GM21576 (cell line): ENCODE results near the gene YLPM1.
A peak's percentile ranks its signal among the peaks of the same experiment; 100 is the strongest.

ENCODE experiments used
- ATAC-seq: cut with Tn5 transposase; IDR thresholded peaks from one replicate; pipeline ENCODE4 v1.9.1; 2021; ENCODE audit warnings: mild to moderate bottlenecking, moderate library complexity; ENCODE audit not compliant: unreplicated experiment

The YLPM1 gene

DNA sequence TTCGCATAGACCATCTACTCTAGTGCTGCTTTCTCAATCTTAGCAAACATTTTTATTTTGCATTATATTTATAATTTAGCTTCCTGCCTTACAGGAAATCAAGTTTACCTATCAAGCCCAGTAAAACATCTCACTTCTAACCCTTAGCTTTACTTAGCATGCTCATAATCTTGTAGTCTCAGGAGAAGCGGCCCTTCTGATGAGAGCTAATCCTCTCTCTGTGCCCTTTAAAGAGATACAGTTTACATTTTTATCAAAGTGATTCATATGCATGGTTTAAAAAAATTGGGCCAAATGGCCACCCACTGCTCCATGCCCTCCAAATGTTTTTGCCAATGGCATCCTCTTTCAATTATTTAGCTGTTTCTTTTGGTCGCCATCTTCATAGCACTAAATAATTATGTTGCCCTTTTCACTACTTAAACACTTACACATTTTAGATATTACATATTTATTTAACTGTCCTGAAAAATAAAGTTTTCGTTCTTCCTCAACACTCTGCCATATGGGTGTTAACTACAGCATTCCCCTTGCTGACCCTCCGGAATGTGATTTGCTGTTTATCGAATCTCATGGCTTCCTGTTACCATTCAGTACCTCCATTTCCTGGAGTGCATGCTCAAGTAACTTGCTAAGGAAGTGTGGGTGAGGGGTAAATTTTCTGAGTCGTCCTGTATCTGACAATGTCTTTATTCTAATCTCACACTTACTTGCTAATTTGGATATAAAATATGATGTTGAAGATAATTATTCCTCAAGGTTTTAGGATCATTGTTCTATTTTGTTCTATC, 29.3 kb downstream of the YLPM1 start:
- ATAC-seq: no peak

DNA sequence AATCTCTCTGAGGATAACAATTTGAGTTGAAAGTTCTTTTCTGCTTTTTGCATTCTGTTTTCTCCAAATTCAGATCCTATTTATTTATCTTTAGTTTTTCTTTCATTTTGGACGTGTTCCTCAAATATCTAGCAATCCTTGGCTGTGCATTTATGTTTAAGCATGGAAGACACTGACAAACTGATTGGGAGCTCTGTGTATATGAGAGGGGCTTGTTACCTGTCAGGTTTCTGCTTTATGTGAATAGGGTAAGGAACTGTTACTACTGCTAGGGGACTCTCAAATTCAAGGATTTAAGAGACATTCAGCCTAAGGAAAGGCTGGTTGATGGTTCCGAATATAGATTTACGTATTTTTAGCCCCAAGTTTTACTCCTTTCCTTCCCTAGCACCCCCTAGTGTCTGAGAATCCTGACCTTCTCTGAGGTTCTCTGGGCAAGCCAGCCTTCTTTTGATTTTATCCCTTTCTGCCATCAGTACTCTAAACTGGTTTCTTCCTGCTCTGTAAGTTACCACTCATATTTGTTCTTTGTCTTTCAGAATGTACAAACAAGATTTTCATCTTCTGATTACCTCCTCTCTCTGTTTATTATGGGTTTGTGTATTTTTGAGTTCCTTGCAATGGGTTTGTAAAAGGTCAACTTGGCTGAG, 30.5 kb downstream of the YLPM1 start:
- no peak for ATAC-seq

DNA sequence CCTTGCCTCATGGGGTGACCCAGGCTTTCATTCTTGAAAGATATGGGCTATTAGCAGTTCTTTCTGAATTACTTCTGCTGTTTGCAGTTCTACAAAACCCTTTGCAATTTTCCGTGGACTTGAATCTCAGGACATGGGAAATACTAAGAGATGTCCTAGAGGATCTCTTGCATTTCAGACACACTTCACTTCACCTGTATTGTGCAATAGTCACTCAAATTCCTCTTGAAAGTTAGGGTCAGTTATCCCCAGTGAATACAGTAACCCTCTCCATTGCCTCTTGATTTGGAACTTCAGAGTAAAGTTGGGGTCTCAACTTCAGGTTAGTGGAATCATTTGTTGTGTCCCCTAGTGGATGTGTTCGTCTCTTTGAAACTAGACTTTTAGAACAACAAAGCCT, 31.8 kb downstream of the YLPM1 start:
- no peak for ATAC-seq

DNA sequence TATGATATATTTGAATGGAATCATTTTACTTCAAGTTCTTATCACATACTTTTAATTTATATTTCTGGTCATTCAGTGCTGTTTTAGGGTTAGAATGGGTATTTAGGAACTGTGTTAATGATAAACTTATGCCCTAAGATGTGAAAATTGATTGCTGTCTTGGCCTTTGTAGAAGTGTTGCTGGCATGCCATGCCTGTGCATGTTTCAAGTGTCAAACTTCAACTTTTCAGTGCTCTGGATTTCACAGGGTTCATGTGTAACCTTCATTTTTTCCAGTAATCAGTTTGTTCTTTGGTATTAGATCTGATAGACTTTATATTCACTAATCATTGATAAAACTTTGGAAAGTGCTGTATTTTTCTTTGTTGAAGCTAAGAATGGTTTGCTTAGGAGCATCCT, 36.6 kb downstream of the YLPM1 start:
- no peak for ATAC-seq

DNA sequence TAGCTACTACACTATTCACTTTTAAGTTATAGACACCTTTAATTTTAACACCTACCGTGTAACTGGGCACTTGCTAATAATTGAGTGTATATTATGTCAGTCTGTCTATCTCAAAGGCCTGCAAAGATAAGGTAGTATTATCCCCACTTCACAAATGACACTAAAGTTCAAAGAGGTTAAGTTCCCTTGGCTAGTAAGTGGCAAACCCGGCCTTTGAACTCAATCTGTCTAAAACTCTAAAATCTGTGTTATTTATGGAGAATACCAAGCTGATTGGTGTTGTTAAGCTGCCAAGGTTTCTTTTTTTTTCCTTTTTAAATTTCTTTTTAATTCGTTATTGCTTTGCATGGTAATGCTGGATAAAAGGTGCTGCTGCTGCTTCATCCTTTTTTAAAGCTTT, 37.7 kb downstream of the YLPM1 start:
- no peak for ATAC-seq

DNA sequence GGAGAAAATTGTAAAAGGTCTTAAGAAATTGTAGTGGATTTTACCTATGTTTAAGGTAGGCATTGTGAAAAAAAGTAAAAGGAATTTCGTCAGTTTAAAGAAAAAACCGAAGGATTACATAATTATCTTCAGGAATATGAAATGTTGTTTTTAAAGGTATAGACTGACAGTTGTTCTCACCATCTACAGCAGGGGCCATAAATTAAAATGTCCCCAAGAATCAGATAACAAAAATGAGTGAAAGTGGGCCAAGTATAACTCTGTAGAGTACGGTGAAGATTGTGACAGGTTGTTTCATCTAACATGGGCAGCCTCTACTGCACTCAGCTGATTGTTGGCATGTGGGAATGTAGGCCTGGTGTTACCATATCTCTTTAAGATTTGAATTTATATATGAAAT, 38.3 kb downstream of the YLPM1 start:
- no peak for ATAC-seq

DNA sequence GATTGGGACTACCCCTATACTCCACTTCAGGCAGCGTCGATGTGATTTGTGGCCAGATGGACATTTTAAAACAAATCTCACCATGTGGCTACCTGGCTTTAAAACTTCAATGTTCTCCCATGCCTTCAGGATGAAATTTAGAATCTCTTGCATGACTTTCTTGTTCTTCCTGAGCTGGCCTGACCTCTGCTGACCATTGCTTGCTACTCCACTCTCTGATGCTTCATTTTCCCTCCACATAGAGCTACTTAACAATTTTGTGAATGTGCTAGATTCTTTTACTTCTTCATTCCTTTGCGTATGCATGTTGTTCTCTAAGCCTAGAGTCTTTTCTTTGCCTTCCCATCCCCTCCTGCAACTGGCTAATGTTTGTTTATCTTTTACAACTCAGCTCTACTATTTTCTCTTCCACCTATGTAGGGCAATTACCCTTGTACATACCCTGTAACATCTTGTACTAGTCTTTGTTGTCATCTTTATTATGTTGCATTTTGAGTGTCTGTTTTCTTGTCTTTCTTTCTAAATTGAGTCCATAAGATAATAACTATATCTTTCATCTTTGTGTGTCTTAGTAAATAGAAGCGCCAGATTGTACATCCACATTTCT, 41.2 kb downstream of the YLPM1 start:
- no peak for ATAC-seq

DNA sequence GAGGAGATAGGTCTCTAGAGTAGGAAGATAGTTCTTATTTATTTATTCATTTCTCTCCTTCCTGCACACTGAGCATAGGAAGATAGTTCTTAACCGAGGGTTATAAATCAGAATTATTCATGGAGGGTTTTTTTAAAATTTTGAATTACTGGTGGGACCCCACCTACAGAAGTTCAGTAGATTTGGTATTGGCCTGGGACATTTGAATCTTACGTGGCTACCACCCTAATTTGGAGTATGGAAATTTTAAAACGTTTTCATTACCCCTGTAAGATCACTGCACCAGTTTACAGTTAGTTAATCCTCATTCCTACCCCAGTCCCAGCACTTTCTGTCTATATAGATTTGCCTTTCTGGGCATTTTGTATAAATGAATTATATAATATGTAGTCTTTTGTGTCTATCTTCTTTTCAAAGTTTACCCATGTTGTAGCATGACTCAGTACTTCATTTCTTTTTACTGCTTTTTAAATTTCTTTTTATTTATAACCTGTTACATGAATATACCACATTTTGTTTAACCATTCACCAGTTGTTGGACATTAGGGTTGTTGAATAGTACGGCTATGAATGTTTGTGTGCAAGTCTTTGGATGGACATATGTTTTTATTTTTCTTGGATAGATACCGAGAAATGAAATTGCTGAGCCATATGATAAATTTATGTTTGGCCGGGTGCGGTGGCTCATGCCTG, 44.9 kb downstream of the YLPM1 start:
- no peak for ATAC-seq

DNA sequence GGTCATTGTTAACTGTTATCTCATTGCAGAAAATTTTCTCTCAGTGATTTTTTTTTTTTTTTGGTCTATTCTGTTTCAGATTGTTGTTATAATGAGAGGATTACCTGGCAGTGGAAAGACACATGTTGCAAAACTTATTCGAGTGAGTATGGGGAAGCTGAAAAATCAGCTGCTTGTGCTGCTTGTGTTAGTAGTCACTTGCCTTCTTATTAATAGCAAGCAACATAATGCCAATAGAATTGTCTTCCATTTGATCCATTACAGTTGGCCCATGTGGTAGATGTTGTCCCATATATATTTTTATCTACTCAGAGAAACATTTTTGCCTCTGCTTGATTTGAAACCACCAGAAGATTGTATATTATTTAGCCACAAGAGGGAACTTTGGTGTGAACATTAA, 53.0 kb downstream of the YLPM1 start:
- no peak for ATAC-seq

DNA sequence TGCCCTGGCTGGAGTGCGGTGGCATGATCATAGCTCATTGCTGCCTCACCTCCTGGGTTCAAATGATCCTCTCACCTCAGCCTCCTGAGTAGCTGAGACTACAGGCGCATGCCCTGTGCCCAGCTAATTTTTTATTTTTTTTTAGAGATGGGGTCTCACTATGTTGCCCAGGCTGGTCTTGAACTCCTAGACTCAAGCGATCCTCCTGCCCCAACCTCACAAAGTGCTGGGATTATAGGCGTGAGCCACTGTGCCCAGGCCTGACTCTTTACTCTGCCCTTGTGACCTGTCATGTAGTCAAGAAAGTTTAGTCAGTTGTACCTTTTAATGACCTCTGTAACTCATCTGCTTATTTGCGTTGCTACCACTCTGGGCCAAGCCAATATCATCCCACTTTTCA, 57.2 kb downstream of the YLPM1 start:
- ATAC-seq: no peak

DNA sequence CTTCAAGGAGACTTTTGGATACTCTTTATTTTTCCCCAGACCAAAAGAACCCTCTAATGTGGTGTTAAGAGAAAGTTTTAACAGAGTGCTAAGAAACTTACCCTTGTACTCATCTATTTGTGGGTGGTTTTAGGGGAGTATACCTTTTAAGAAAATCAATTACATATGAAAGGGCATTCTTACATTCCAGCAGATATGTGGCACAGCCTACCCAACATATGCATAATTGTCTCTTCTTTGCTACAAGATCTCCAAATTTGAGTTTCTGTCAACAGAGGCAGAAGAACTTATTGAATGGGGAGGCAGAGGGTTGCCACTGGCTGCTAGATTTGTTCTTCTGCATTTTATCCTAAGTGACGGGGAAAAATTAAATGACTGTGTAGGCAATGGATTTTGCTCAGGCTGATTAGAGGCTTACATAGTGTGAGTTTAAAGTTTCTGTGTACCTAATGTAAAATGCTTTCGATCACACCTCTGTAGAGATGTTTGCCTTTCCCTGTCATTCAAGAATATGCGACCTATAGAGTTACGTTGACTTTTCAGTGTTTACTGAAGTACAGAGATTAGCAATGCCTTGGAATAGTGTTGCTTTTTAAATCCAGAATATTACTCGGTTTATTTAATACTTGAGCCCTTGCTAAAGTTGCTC, 58.3 kb downstream of the YLPM1 start:
- no peak for ATAC-seq

DNA sequence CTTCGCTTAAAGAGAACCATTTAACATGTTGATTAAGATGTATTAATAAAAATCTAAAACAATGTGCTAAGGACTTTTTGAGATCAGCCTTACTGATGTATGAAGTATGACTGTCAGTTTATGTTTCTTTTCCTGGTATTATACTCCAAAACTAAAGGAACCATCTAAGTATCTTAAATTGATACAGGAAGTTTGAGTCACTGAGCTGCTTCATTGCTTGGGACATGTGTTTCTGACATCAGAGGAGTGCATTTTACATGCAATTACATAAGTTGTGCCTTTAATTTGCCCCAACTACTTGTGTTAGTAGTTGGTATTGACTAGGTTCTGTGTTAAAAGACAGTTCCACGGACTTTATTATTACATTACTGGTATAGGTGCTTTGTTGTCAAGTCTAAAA, 61.9 kb downstream of the YLPM1 start:
- no peak for ATAC-seq

DNA sequence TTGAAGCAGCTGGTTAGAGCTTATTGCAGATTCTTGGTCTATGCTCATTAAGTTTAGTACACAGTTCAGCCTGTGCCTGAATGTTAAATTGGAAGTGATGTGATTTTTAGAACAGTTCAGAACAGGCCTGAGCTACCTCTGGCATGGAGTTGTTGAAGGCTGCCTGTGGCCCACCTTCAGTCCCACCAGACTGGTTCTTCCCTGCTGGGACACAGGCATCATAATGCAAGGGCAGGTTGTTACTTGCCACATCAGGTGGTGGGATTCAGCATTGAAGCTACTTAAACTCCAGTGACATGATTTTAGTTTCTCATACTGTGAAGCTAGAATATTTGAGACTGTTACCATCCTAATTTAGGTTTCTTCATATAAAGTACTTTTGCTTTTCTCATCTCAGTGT, 63.5 kb downstream of the YLPM1 start:
- ATAC-seq: no peak

DNA sequence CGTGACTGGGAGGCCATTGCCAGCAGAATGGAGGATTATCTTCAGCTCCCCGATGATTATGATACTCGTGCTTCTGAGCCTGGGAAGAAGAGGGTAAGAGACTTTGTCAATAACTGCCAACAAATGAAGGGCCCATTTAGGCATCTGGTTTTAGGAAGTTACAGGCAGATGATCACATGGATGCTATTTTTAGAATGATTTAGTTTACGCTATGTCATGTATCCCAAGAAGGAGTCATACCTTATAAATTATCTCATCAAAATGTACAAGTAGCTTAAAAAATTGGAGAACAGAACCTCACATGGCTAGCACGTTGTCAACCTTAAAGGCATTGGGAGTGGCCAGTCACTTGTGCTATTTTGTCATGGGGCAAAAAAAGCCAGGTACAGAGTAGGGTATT, 66.1 kb downstream of the YLPM1 start:
- no peak for ATAC-seq

DNA sequence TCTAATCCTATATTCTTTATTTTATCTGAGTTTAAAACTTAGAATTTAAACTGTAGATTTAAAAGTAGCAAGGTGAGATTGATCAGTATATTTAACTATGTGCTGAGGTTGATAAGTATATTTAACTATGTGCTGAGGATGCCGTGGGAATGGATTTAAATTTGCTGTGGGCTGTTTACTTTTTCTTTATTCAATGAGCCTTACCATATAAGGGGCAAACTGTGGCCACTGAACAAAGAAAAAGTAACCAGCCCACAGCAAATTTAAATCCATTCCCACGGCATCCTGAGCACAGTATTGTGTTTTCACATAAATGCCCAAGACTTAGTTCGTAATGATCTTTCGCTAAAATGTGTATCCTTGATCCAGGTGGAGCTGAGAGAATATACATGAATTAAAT, 69.7 kb downstream of the YLPM1 start:
- no peak for ATAC-seq

DNA sequence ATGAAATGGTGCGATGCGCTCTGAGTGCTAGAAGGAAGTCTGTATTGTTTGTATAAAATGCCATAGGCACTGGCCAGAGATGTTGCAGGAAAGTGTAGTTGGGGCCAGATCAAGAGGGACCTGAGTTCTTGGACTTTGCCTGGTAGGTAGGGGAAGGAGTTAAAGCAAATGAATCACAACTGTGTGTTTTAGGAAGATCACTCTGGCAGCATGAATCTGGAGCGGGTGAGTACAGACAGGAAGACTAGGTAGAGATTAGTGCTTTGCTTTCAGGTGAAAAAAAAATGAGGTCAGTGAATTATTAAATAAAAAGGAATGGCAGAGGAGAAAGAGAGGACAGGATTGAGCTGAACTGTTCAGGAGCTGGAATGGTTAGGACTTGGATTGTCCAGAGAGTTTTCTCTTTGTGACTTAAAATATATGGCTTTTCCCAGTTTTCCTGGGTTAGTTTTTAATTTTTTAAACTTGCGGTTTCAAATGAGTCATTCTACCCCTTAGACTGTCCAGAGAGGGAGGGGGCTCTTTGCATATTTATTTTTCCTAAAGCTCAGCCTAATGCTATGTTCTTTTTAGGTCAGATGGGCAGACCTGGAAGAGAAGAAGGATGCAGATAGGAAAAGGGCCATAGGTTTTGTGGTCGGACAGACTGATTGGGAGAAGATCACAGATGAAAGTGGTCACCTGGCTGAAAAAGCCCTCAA, 71.7 kb downstream of the YLPM1 start:
- ATAC-seq: no peak

DNA sequence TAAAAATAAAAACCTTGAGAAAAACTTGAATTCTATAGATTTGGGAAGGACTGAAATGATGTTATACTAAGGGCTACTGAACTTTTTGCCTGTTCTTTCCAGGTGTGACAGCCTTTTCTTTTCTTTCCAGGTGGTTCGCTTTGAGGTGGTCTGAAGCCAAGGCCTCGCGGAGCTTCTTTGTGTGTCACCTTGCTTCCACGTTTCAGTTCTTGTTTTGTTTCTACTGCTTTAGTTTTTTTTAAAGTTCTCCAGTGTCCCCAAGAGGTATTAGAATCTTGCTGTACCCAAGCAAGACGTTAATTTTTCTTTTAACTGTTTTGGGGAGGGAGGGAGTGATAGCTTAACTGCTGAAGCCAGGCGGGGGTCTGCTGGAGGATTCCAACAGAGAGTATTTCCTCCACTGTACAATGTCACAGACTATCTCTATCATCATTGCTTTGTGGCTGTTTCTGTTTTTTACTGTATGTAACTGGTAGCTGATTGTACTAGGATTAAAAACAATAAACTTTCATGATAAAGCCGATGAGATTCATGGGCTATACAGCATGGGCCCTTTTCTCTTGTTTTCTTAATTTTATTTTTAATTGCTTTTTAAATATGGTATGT, 72.6 kb downstream of the YLPM1 start:
- no peak for ATAC-seq

DNA sequence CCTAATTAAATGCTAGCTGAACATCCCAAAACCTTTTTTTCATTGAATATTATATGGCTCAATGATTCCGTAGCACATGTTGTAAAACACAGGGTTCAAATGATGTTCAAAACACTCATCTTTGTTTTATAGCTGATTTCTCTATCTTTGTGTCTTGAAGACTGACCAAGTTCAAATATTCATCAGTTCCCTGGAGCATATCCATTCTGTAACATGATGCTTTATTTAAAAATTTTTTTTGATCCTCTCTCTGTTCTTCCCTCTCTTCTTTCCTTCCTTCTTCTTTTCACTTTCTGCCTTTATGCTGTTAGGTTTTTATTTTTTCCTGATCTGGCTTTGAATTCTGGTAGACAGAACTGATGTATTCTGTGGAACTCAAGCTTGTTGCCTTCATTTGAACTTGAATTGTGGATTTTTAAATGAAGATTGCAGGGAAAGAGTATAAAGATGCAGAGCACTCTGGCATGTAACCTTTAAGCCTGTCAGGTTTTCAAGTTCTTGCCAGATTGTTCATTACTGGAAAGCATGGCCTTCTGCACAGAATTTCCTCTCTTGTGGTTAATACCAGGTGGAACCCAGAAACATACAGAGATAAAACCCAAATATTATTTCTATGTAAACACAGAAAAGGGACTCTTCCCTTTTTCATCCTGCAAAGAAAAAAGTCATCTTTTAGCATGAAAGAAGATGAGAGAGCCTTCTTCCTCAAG, 73.3 kb downstream of the YLPM1 start:
- ATAC-seq: no peak

DNA sequence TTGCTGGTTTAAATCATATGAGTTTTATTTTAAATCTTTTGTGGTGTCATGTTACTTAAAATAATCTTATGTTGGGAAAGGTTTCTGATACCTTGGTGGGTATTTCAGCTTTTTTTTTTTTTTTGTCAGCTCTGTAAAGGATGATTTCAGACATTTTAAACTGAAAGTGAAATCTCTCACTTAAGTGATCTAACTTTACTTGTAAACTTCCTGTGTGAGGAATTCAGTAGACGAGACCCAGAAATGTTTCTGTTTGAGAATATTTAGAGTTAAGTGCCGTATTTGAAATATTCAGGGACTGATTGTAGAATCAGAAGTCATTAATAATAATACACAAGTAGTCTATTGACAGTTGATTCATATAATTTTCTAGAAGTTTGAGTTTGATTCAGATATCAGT, 75.0 kb downstream of the YLPM1 start:
- no peak for ATAC-seq

DNA sequence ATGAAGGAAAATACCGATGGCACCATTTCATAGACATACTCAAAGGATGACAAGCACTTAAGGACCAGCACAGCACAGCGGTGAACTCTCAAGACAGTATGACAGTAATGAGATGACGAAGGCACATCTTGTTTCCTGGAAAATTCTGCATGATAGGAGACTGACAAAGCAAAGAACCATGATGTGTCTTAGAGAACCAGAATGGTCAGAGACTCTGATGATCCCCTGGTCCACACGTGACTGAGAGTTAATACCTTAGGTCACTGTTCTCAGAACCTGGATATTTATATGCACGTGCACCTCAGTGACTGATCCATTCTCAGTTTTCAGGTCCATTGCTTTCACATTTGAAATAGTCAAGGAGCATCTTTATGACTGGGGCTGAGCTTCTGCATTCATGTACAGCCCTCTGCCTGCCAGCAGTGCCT, 77.5 kb downstream of the YLPM1 start:
- peak; percentile 38 for ATAC-seq
